ENCODE results near the gene IP6K1. TPM values are rescaled to one million over a fixed set of nuclear protein-coding genes. Genes with fewer than 3 reads are reported as not detected.
"Not testable (repeated sequence)": the region's sequence is repeated elsewhere in the genome, so short reads cannot be mapped to it uniquely, and the experiment has no call there.

IP6K1 gene
- total RNA-seq, 2 experiments from 2014 or later: 35.2 to 40.2 TPM

DNA sequence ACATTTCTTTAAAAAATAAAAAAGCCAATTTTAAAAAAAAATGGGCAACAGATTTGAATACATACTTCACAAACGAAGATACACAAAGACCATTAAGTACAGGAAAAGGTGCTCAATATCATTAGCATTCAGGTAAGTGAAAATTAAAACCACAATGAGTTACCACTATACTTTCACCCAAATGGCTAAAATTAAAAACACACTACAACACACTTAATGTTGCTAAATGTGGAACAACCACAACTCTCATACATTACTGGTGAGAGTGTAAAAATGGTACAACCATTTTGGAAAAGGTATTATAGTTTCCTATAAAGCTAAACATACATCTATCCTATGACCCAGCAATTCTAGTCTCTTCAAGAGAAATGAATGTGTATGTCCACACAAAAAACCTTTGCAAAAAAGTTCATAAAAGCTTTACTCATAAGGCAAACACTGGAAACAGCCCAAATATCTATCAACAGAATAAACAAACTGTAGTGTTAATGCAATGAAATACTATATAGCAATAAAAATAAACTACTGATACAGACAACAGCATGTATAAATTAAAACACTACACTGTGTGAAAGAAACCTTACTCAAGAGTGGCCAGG lies 14.9 kb downstream of the IP6K1 start:
- Mint-ChIP-seq H3K27me3 (no peaks in the 10 kb centered on the region), H3K27ac (no peak overlapping the region)
- POLR2A ChIA-PET: no interaction called here

DNA sequence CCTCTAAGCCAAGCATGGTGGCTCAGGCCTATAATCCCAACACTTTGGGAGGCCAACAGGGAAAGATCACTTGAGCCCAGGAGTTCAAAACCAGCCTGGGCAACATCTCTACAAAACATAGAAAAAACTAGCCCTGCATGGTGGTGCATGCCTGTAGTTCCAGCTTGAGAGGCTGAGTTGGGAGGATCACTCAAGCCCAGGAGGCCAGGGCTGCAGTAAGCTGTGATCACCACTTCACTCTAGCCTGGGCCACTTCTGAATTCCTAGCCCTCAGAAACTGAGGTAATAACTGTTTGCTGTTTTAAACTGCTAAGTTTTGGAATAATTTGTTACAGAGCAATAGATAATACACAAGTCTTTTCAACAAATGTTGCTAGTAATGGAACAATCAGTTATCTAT lies 16.4 kb downstream of the IP6K1 start:
- H3K27ac Mint-ChIP-seq: no peak overlapping the region
- POLR2A ChIA-PET: interaction anchor here (0.8 kb wide), 1 partner anchor 14 kb away, joined by 5 read pairs; no protein-coding TSS in a partner anchor
- no peak for ATAC-seq (ENCODE audit: low read depth)
- peaks cover 4% of the 10 kb centered on the region for H3K36me3 Mint-ChIP-seq
- no peaks in the 10 kb centered on the region for H3K27me3 Mint-ChIP-seq
- no peak for DNase-seq
- H3K9me3 Mint-ChIP-seq: no peaks in the 10 kb centered on the region
- no peaks in the 10 kb centered on the region for H3K4me1 Mint-ChIP-seq
- no peak overlapping the region for H3K4me3 Mint-ChIP-seq

More for the DNA sequence above, 14.9 kb downstream of the IP6K1 start:
- no peaks in the 10 kb centered on the region for H3K4me1 Mint-ChIP-seq
- DNase-seq (no peak), ATAC-seq (ENCODE audit: low read depth) (no peak)
- H3K9me3 Mint-ChIP-seq: no peaks in the 10 kb centered on the region
- peaks cover 2% of the 10 kb centered on the region for H3K36me3 Mint-ChIP-seq
- H3K4me3 Mint-ChIP-seq: no peak overlapping the region

DNA sequence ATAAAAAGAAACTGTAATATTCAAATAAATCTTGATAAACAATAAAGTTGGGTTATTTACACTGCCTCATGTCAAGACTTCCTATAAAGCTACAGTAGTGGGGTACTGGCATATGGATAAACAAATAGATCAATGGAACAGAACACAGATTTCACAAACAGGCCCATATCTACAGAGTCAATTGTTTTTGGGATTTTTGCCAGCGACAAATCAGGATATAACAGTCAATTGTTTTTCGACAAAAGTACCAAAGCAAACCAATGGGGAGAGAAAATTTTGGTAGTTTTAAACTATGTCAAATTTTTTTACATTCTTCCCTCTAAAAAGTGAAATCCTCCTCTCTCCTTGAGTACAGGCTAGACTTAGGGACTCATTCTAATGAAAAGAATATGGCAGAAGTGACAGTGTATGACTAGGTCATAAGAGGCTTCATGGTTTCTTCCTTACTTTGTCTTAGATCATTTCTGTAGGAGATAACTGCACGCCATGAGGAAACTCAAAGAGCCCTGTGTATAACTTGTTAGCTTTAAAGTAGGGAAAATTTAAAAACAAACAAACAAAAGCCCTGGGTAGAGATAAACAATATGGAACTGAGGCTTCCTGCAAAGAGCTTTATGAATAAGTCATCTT lies 16.9 kb downstream of the IP6K1 start:
- H3K27ac Mint-ChIP-seq: no peak overlapping the region
- DNase-seq (no peak), ATAC-seq (ENCODE audit: low read depth) (no peak)
- H3K4me3 Mint-ChIP-seq: no peak overlapping the region
- POLR2A ChIA-PET: no interaction called here
- H3K27me3 Mint-ChIP-seq: no peaks in the 10 kb centered on the region
- peaks cover 5% of the 10 kb centered on the region for H3K36me3 Mint-ChIP-seq
- H3K4me1 Mint-ChIP-seq: no peaks in the 10 kb centered on the region
- no peaks in the 10 kb centered on the region for H3K9me3 Mint-ChIP-seq

DNA sequence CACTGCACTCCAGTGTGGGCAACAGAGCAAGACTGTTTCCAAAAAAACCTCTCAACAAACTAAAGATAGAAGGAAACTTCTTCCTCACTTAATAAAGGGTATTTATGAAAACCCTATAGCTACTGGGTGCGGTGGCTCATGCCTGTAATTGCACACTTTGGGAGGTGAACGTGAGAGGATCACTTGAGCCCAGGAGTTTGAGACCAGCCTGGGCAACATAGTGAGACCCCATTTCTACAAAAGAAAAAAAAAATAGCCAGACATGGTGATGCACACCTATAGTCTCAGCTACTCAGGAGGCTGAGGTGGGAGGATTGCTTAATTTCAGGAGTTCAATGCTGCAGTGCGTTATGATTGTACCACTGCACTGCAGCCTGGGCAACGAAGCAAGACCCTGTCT lies 22.4 kb downstream of the IP6K1 start:
- Mint-ChIP-seq H3K27me3 (no peaks in the 10 kb centered on the region), H3K4me3 (no peak overlapping the region), H3K36me3 (peaks cover 6% of the 10 kb centered on the region), H3K27ac (no peak overlapping the region), H3K9me3 (no peaks in the 10 kb centered on the region), H3K4me1 (no peaks in the 10 kb centered on the region)
- POLR2A ChIA-PET: interaction anchor here (0.6 kb wide), 1 partner anchor 67 kb away, joined by 5 read pairs; no protein-coding TSS in a partner anchor
- DNase-seq: no peak
- ATAC-seq (ENCODE audit: low read depth): no peak

DNA sequence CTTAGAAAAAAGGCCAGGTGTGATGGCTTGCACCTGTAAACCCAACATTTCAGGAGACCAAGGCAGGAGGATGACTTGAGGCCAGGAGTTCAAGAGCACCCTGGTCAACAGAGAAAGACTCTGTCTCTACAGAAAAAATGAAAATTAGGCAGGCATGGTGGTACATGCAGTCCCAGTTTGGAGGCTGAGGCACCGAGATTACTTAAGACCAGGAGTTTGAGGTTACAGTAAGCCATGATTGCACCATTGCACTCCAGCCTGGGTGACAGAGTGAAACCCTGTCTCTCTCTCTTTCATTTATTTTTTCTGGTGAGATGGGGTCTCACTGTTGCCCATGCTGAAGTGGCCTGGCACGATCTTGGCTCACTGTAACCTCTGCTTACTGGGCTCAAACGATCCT lies 24.7 kb downstream of the IP6K1 start:
- no peaks in the 10 kb centered on the region for H3K9me3 Mint-ChIP-seq
- peaks cover 8% of the 10 kb centered on the region for H3K36me3 Mint-ChIP-seq
- no peak for ATAC-seq (ENCODE audit: low read depth)
- POLR2A ChIA-PET: no interaction called here
- H3K4me3 Mint-ChIP-seq: no peak overlapping the region
- H3K4me1 Mint-ChIP-seq: peaks cover 1% of the 10 kb centered on the region
- no peak for DNase-seq
- no peaks in the 10 kb centered on the region for H3K27me3 Mint-ChIP-seq
- no peak overlapping the region for H3K27ac Mint-ChIP-seq

DNA sequence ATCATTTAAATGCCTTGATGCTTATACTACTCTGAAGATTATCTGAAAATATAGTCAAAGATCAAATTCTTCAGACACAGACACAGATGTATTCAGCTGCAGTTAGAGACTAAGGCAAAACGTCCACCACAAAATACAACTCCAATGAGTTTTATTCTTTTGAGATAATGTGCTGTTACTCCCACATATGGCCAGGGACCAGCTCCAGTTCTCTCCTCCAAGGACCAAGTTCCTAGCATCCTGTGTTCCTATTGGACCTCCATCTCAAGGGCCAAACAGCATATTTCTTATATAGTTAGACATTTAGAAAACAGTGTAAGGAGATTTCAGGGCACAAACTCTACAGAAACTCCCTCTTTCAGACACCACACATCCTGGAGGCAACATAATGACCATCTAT lies 27.1 kb downstream of the IP6K1 start:
- H3K27me3 Mint-ChIP-seq: no peaks in the 10 kb centered on the region
- ATAC-seq (ENCODE audit: low read depth) (no peak), DNase-seq (no peak)
- H3K4me3 Mint-ChIP-seq: no peak overlapping the region
- no peaks in the 10 kb centered on the region for H3K9me3 Mint-ChIP-seq
- H3K27ac Mint-ChIP-seq: no peak overlapping the region
- H3K4me1 Mint-ChIP-seq: peaks cover 1% of the 10 kb centered on the region
- POLR2A ChIA-PET: no interaction called here
- peaks cover 7% of the 10 kb centered on the region for H3K36me3 Mint-ChIP-seq

DNA sequence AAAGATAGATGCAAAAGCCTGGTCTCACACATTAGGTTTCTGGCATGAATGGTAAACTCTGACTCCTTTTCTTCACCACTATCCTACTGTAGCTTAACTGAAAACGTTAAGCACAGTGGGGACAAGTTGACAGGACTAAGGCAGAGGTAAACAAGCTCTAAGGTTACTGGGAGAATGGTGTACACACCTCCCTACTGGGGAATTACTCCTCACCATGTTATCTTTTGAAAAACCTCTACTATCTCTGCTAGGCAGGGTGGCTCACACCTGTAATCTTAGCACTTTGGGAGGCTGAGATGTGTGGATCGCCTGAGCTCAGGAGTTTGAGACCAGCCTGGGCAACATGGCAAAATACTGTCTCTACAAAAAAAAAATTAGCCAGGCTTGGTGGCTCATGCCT lies 29.1 kb downstream of the IP6K1 start:
- H3K9me3 Mint-ChIP-seq: no peaks in the 10 kb centered on the region
- H3K27ac Mint-ChIP-seq: no peak overlapping the region

DNA sequence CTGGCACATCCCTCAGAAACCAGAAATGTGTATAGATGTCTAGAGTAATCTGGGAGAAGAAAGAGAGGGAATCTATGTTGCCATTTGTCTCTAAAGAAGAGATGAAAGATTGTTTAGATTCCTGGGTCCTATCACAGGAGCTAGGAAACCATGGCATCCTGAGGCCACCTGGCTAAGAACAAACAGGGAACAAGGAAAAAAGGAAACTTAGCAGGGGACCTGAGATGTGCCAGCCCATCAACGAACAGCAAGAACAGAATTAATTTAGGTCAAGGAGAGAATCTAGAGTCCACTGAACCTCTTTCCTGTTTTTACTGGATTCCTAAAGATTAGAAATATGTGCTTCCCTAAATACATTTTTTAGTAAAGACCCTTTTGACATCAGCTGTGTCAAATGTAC lies 30.3 kb downstream of the IP6K1 start:
- H3K4me1 Mint-ChIP-seq: peaks cover 1% of the 10 kb centered on the region
- DNase-seq (no peak), ATAC-seq (ENCODE audit: low read depth) (no peak)
- H3K4me3 Mint-ChIP-seq: no peak overlapping the region
- no peaks in the 10 kb centered on the region for H3K9me3 Mint-ChIP-seq
- no peak overlapping the region for H3K27ac Mint-ChIP-seq
- POLR2A ChIA-PET: interaction anchor here (0.6 kb wide), 1 partner anchor 95 kb away, joined by 4 read pairs; no protein-coding TSS in a partner anchor
- peaks cover 5% of the 10 kb centered on the region for H3K36me3 Mint-ChIP-seq
- no peaks in the 10 kb centered on the region for H3K27me3 Mint-ChIP-seq

More for the DNA sequence above, 29.1 kb downstream of the IP6K1 start:
- H3K4me1 Mint-ChIP-seq: peaks cover 1% of the 10 kb centered on the region
- H3K27me3 Mint-ChIP-seq: no peaks in the 10 kb centered on the region
- POLR2A ChIA-PET: no interaction called here
- DNase-seq: no peak
- H3K4me3 Mint-ChIP-seq: no peak overlapping the region
- peaks cover 5% of the 10 kb centered on the region for H3K36me3 Mint-ChIP-seq
- no peak for ATAC-seq (ENCODE audit: low read depth)

DNA sequence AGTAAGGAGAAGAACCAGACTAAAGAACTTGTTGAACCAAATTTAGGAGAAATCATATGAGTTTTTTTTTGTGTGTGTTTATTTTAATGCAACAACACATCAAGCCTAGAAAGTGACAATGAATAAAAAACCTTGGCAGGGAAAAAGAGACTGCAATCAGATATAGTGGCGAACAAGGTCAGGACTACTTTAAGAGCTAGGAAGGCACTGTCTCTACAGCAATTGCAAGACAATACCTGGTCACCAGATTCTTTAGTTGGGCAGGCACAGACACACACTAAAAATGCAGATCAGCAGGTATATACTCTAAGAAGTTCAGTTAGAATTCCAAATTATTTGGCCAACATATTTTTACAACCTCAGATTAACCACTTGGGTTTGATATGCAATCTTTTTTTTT lies 31.8 kb downstream of the IP6K1 start:
- no peaks in the 10 kb centered on the region for H3K9me3 Mint-ChIP-seq
- DNase-seq (no peak), ATAC-seq (ENCODE audit: low read depth) (no peak)
- POLR2A ChIA-PET: no interaction called here
- H3K4me3 Mint-ChIP-seq: no peak overlapping the region
- H3K27ac Mint-ChIP-seq: no peak overlapping the region
- H3K36me3 Mint-ChIP-seq: peaks cover 5% of the 10 kb centered on the region
- H3K4me1 Mint-ChIP-seq: peaks cover 1% of the 10 kb centered on the region
- no peaks in the 10 kb centered on the region for H3K27me3 Mint-ChIP-seq

DNA sequence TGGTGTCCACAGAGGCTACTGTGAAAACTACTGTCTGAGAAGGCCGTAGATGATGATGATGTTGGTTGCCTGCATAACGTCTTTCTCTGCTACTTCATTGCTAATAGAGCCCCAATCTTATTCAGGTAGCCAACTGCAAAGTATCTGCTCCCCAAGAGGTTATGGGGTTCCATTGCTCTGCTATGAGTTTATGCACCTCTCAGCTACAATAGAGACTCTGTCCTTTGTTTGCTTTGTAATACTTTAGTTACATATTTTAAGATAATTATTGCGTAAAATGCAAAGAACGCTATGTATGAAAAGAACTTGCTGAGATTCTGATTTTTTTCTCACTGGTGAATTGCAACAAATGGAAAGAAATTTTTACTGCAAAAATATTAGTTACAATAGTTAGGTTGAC lies 34.8 kb downstream of the IP6K1 start:
- DNase-seq (no peak), ATAC-seq (ENCODE audit: low read depth) (no peak)
- Mint-ChIP-seq H3K36me3 (peaks cover 6% of the 10 kb centered on the region), H3K27ac (no peak overlapping the region), H3K4me3 (no peak overlapping the region), H3K27me3 (no peaks in the 10 kb centered on the region), H3K9me3 (no peaks in the 10 kb centered on the region), H3K4me1 (no peaks in the 10 kb centered on the region)
- POLR2A ChIA-PET: no interaction called here

DNA sequence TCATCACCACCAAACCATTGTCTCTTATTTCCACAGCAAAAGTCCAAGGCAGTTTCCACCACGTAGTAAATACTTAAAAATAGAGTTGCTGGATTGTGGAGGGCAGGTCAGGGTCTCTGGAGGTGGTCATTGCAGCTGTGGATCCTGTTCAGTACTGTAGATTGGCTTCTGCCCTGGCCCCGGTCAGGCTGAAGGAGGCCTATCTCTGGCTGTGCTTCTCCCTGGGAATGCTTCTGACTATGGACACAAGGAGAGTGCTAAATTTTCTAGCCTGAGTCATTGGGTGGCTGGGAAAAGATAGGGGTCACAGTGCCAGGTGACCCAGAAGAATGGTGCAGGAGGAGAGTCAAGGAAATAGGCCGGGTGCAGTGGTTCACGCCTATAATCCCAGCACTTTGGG lies 36.3 kb downstream of the IP6K1 start:
- Mint-ChIP-seq H3K36me3 (peaks cover 6% of the 10 kb centered on the region), H3K27me3 (no peaks in the 10 kb centered on the region), H3K4me3 (no peak overlapping the region), H3K27ac (no peak overlapping the region), H3K9me3 (no peaks in the 10 kb centered on the region), H3K4me1 (no peaks in the 10 kb centered on the region)
- DNase-seq (no peak), ATAC-seq (ENCODE audit: low read depth) (no peak)
- POLR2A ChIA-PET: no interaction called here

DNA sequence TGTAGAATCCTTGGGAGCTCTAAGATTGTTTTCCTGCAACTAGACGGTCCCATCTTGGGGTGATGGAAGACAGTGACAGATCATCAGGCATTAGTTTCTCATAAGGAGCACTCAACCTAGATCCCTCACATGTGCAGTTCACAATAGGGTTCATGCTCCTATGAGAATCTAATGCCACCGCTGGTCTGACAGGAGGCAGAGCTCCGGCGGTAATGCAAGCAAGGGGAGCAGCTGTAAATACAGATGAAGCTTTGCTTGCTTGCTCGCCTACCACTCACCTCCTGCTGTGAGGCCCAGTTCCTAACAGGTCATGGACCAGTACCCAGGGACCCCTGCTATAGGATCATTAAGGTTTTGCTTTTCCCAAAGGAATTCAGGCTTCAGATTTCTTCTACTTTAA lies 37.5 kb downstream of the IP6K1 start:
- H3K27me3 Mint-ChIP-seq; H3K27ac Mint-ChIP-seq; H3K9me3 Mint-ChIP-seq; H3K4me1 Mint-ChIP-seq; DNase-seq; ATAC-seq (ENCODE audit: low read depth); POLR2A ChIA-PET; H3K36me3 Mint-ChIP-seq; H3K4me3 Mint-ChIP-seq: not testable (repeated sequence)

DNA sequence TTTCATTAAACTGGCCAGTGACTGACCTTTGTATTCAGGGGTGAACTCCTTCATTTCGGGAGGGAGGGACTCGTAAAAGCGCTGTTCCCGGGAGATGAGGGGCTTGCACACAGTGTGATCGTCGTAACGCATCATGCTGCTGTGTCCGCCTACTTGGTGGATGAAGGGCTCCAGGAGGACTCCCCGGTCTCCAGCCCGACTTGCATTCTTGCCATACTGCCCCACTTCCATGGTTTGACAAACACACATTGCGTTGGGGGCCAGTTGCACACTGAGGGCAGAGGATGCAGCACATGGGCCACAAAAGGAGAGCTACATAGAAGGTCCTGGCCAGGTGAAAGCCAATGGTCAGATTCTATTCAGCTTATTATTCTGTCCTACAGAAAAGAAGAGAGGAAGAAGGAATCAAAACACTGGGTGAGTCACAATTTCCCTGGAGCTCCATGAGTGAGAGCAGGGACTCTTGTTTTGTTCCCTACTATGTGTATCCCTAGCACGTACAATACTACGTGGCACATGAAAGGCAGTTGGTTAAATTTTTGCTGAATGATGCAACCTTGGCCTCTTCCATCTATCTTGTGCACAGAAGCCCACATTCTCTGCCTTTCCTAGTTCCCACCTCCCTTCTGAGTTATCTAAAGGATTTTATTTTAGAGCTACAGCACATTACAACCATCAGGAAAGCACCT lies 38.4 kb downstream of the IP6K1 start:
- ATAC-seq (ENCODE audit: low read depth): no peak
- DNase-seq: no peak
- Mint-ChIP-seq H3K27ac (no peak overlapping the region), H3K27me3 (no peaks in the 10 kb centered on the region), H3K9me3 (no peaks in the 10 kb centered on the region), H3K4me3 (no peak overlapping the region), H3K36me3 (peaks cover 7% of the 10 kb centered on the region), H3K4me1 (no peaks in the 10 kb centered on the region)
- POLR2A ChIA-PET: no interaction called here

DNA sequence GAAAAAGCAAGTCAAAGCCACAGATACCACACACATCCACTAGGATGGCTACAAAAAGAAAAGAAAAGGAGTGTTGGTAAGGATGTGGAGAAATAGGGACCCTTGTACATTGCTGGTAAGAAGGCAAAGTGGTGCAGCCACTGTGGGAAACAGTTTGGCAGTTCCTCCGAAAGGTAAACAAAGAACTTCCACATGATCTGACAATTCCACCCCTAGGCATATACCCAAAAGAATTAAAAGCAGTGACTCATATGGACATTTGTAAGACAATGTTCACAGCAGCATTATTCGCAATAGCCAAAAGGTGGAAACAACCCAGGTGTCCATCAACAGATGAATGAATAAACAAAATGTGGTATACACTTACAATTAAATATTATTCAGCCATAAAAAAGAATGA lies 40.4 kb downstream of the IP6K1 start:
- POLR2A ChIA-PET: interaction anchor here (0.7 kb wide), 1 partner anchor 376 kb away, joined by 3 read pairs; no protein-coding TSS in a partner anchor
- Mint-ChIP-seq H3K4me1 (no peaks in the 10 kb centered on the region), H3K9me3 (no peaks in the 10 kb centered on the region), H3K27me3 (no peaks in the 10 kb centered on the region), H3K36me3 (peaks cover 7% of the 10 kb centered on the region), H3K27ac (no peak overlapping the region), H3K4me3 (no peak overlapping the region)
- no peak for DNase-seq
- no peak for ATAC-seq (ENCODE audit: low read depth)
